NT2/D1 (cell line): ENCODE data around the gene DCUN1D2.

Source experiments
- SUZ12 ChIP-seq: IDR thresholded peaks from 2 replicates; pipeline ENCODE4 v1.6.1; 2011; ENCODE audit not compliant: insufficient read length, insufficient read depth; ENCODE audit errors: extremely low read depth
- ZNF274 ChIP-seq: IDR thresholded peaks from 2 replicates; pipeline ENCODE4 v1.6.1; 2011; ENCODE audit warnings: mild to moderate bottlenecking, low read depth, low read length

DNA sequence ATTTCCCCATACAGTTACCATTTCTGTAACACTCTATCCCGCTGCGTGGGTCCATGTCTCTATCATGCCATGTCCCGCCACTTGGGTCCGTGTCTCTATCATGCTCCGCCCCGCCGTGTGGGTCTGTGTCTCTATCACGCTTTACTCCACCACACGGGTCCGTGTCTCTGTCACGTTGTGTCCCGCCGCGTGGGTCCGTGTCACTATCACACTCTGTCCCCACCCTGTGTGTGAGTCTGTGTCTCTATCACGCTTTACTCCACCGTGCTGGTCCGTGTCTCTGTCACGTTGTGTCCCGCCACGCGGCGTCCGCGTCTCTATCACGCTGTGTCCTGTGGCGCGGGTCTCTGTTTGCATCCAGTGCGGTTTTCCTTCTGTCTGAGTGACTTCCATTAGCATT lies 48.9 kb downstream of the DCUN1D2 start:
- no peak for TF ChIP-seq SUZ12
- no peak for TF ChIP-seq ZNF274
